ENCODE measurements around the gene BMP4.

The BMP4 gene

DNA sequence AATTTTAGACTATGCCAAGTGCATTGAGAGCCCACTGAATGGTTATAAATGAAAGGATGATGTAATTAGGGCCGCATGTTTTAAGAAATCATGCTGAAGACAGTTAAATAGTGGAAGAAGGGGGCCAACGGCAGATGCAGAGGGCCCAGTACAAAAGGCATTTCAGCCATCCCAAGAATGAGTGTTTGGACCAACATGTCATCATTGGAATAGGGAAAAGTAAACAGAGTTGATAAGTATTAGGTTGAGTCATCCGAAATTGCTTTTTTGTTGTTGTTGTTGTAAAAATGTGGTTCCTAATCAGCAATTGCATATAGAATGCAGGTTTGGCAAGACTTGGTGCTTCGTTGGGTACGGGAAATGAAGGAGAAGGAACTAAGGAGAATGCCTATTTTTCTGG is 29.5 kb downstream of the BMP4 start:
- TF ChIP-seq, protein P1, sequence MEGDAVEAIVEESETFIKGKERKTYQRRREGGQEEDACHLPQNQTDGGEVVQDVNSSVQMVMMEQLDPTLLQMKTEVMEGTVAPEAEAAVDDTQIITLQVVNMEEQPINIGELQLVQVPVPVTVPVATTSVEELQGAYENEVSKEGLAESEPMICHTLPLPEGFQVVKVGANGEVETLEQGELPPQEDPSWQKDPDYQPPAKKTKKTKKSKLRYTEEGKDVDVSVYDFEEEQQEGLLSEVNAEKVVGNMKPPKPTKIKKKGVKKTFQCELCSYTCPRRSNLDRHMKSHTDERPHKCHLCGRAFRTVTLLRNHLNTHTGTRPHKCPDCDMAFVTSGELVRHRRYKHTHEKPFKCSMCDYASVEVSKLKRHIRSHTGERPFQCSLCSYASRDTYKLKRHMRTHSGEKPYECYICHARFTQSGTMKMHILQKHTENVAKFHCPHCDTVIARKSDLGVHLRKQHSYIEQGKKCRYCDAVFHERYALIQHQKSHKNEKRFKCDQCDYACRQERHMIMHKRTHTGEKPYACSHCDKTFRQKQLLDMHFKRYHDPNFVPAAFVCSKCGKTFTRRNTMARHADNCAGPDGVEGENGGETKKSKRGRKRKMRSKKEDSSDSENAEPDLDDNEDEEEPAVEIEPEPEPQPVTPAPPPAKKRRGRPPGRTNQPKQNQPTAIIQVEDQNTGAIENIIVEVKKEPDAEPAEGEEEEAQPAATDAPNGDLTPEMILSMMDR (IDR thresholded peaks at IDR 0.05) = no peak
- Histone ChIP-seq H3K4me1 (no peaks in the 10 kb centered on the region), H3K36me3 (no peaks in the 10 kb centered on the region), H3K9me3 (no peaks in the 10 kb centered on the region), H3K27ac (no peak overlapping the region), H3K27me3 (no peaks in the 10 kb centered on the region), H3K4me3 (no peak overlapping the region)
- no peak for DNase-seq
- intact Hi-C loops (cut with DNase I; ENCODE audit: low total_unique reads) = no loop called here

DNA sequence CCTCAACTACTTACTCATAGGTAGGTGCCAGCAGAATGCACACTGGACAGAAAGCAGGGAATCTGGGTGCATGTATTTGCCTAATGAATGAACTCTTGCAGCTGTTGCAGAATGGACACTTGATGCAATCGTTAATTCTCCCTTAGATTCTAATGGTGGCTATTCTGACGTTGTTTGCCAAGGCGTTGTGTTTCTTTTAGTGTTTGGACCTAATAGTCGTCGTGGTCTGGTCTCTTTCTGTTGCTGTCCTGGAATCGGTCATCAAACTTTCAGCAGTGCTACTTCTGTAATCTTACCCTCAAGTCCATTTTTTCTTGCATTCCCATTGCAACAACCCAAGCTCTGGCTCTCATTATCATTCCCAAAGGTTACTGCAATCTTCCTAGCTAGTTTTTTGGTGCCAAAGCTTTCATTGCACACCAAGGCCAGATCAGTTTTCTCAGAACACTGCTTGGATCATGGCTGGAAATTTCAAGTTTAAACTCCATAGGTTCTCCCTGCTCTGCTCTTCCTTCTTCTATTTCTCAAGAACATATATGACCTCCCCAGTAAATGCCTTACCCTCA is 31.3 kb downstream of the BMP4 start:
- H3K27ac ChIP-seq = no peak overlapping the region
- no peaks in the 10 kb centered on the region for H3K9me3 ChIP-seq
- DNase-seq = no peak
- H3K36me3 ChIP-seq = no peaks in the 10 kb centered on the region
- no peak overlapping the region for H3K4me3 ChIP-seq
- no peaks in the 10 kb centered on the region for H3K4me1 ChIP-seq
- TF ChIP-seq, protein P1 (IDR thresholded peaks at IDR 0.05) = no peak
- no peaks in the 10 kb centered on the region for H3K27me3 ChIP-seq
- intact Hi-C loops (cut with DNase I; ENCODE audit: low total_unique reads) = no loop called here

DNA sequence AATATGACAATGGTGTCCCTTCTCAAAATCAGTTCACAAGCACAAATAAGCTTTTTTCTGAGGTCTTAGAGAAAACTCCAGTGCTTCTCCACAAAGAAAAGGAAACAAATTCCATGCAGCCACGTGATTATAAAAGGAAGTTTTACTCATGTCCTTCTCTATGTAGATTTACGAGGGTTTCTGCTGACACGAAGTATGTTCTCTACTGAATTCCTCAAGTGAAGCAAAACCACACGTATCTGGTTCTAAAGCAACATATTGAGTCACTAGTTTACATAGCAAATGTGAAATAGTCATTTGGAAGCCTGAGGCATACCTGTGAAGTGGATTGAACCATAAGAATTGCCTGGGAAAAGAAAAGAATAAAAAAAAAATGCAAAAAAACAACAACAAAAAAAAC is 31.9 kb downstream of the BMP4 start:
- H3K9me3 ChIP-seq = no peaks in the 10 kb centered on the region
- DNase-seq = no peak
- no peaks in the 10 kb centered on the region for H3K4me1 ChIP-seq
- TF ChIP-seq, protein P1 (IDR thresholded peaks at IDR 0.05) = no peak
- intact Hi-C loops (cut with DNase I; ENCODE audit: low total_unique reads) = no loop called here
- no peaks in the 10 kb centered on the region for H3K27me3 ChIP-seq
- no peak overlapping the region for H3K27ac ChIP-seq
- no peaks in the 10 kb centered on the region for H3K36me3 ChIP-seq
- no peak overlapping the region for H3K4me3 ChIP-seq

DNA sequence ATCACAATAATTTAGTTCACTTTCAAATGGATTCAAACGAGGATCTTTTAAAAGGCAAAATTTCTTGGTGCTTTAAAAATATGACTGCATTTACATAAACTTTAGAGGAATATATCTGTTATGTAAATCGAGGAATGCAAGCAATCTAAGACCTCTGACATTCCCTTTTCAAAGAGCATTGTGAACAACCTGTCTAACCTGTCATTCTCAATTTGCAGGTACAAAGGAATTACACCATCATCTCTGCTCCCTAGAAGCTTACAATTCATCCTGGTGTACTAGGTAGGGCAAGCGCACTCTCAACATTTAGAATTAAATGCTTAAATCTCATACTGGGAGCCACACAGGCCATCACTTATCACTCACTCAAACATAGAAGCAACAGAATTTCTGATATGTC is 35.6 kb downstream of the BMP4 start:
- no peaks in the 10 kb centered on the region for H3K27me3 ChIP-seq
- H3K27ac ChIP-seq = no peak overlapping the region
- H3K36me3 ChIP-seq = no peaks in the 10 kb centered on the region
- TF ChIP-seq, protein P1 (IDR thresholded peaks at IDR 0.05) = no peak
- DNase-seq = no peak
- H3K9me3 ChIP-seq = no peaks in the 10 kb centered on the region
- no peaks in the 10 kb centered on the region for H3K4me1 ChIP-seq
- intact Hi-C loops (cut with DNase I; ENCODE audit: low total_unique reads) = no loop called here
- H3K4me3 ChIP-seq = no peak overlapping the region

DNA sequence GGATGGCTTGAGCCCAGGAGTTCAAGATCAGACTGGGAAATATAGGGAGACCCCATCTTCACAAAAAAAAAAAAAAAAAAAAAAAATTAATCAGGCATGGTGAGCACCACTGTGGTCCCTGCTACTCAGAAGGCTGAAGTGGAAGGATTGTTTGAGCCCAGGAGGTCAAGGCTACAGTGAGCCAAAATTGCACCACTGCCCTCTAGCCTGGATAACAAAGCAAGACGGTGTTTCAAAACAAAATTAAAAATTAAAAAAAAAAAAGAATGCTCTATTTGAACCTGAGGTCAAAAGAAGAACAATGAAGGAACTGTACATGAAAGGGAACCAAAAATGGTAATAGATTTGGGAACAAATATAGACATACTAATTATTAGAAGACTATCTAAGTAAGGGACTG is 40.4 kb downstream of the BMP4 start:
- TF ChIP-seq, protein P1 (IDR thresholded peaks at IDR 0.05) = no peak
- H3K4me3 ChIP-seq = no peak overlapping the region
- no peaks in the 10 kb centered on the region for H3K4me1 ChIP-seq
- intact Hi-C loops (cut with DNase I; ENCODE audit: low total_unique reads) = no loop called here
- H3K27ac ChIP-seq = no peak overlapping the region
- DNase-seq = no peak
- H3K9me3 ChIP-seq = no peaks in the 10 kb centered on the region
- no peaks in the 10 kb centered on the region for H3K36me3 ChIP-seq
- no peaks in the 10 kb centered on the region for H3K27me3 ChIP-seq
